HEK293T (cell line): Measurements from ENCODE around the gene SVIL.

ENCODE experiments used
- BHLHE40 ChIP-seq: fragments of 450-650 bp; IDR thresholded peaks from 2 replicates; pipeline ENCODE4 v1.6.1; 2016; ENCODE audit warnings: mild to moderate bottlenecking, moderate library complexity, borderline replicate concordance
- NFRKB ChIP-seq: fragments of 450-650 bp; IDR thresholded peaks from 2 replicates; pipeline ENCODE4 v1.6.1; 2016; ENCODE audit warnings: mild to moderate bottlenecking, moderate library complexity
- SP1 ChIP-seq: fragments of 450-650 bp; IDR thresholded peaks from 2 replicates; pipeline ENCODE4 v1.6.1; 2017
- TARDBP ChIP-seq: fragments of 450-650 bp; IDR thresholded peaks from 2 replicates; pipeline ENCODE4 v1.6.1; 2016

DNA sequence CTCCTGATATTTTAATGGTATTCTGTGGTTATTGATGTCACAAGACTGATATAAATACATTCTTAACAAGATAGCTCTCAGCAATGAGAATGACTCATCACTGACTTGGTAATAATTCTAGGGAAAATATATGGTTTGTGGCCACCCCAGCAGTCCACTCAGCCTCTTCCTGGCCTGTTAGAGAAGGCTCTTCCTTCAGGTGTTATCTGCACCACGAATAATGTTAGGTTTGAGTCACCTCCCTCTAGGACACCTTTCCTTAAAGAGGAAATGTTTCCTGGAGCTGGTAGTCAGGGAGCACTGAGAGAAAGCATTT is 163.3 kb downstream of the SVIL start:
- TF ChIP-seq SP1 (no peak), NFRKB (no peak), BHLHE40 (no peak), TARDBP (no peak)
